ENCODE results near the gene PUS10.

PUS10 gene

GRCh38 chr2:60974652-60975051 lies 43.4 kb downstream of the PUS10 start:
- Mint-ChIP-seq H3K27me3 (no peaks in the 10 kb centered on the region), H3K4me1 (ENCODE audit: low read depth) (peaks cover 13% of the 10 kb centered on the region), H3K36me3 (ENCODE audit: low read depth) (no peaks in the 10 kb centered on the region), H3K27ac (no peak overlapping the region), H3K4me3 (no peak overlapping the region), H3K9me3 (no peaks in the 10 kb centered on the region)
- intact Hi-C loops (cut with micrococcal nuclease) = no loop called here

GRCh38 chr2:60973705-60974104 lies 44.4 kb downstream of the PUS10 start:
- no peak overlapping the region for H3K4me3 Mint-ChIP-seq
- H3K36me3 Mint-ChIP-seq (ENCODE audit: low read depth) = no peaks in the 10 kb centered on the region
- H3K4me1 Mint-ChIP-seq (ENCODE audit: low read depth) = peaks cover 5% of the 10 kb centered on the region
- H3K27me3 Mint-ChIP-seq = no peaks in the 10 kb centered on the region
- H3K27ac Mint-ChIP-seq = peak overlapping the region; percentile 43
- intact Hi-C loops (cut with micrococcal nuclease) = no loop called here
- H3K9me3 Mint-ChIP-seq = no peaks in the 10 kb centered on the region

- Mint-ChIP-seq H3K36me3 (ENCODE audit: low read depth) (no peaks in the 10 kb centered on the region), H3K9me3 (no peaks in the 10 kb centered on the region), H3K4me1 (ENCODE audit: low read depth) (no peaks in the 10 kb centered on the region), H3K4me3 (no peak overlapping the region), H3K27ac (peak overlapping the region; percentile 43), H3K27me3 (no peaks in the 10 kb centered on the region)
- intact Hi-C loops (cut with micrococcal nuclease) = no loop called here
Observed at GRCh38 chr2:60972889-60973656, 45.0 kb downstream of the PUS10 start.

GRCh38 chr2:60966507-60967405 lies 51.3 kb downstream of the PUS10 start:
- intact Hi-C loops (cut with micrococcal nuclease) = no loop called here
- H3K36me3 Mint-ChIP-seq (ENCODE audit: low read depth) = no peaks in the 10 kb centered on the region
- no peak overlapping the region for H3K27ac Mint-ChIP-seq
- no peak overlapping the region for H3K4me3 Mint-ChIP-seq
- no peaks in the 10 kb centered on the region for H3K9me3 Mint-ChIP-seq
- H3K4me1 Mint-ChIP-seq (ENCODE audit: low read depth) = peaks cover 5% of the 10 kb centered on the region
- no peaks in the 10 kb centered on the region for H3K27me3 Mint-ChIP-seq

GRCh38 chr2:60965499-60965785 lies 52.6 kb downstream of the PUS10 start:
- Mint-ChIP-seq H3K36me3 (ENCODE audit: low read depth) (no peaks in the 10 kb centered on the region), H3K4me3 (no peak overlapping the region), H3K27ac (no peak overlapping the region), H3K27me3 (no peaks in the 10 kb centered on the region), H3K9me3 (no peaks in the 10 kb centered on the region), H3K4me1 (ENCODE audit: low read depth) (peaks cover 5% of the 10 kb centered on the region)
- intact Hi-C loops (cut with micrococcal nuclease) = no loop called here

GRCh38 chr2:60964651-60965498 lies 53.2 kb downstream of the PUS10 start:
- Mint-ChIP-seq H3K36me3 (ENCODE audit: low read depth) (peaks cover 4% of the 10 kb centered on the region), H3K4me1 (ENCODE audit: low read depth) (peaks cover 5% of the 10 kb centered on the region), H3K27ac (no peak overlapping the region), H3K4me3 (no peak overlapping the region), H3K9me3 (no peaks in the 10 kb centered on the region), H3K27me3 (no peaks in the 10 kb centered on the region)
- intact Hi-C loops (cut with micrococcal nuclease) = no loop called here

- intact Hi-C loops (cut with micrococcal nuclease) = no loop called here
- Mint-ChIP-seq H3K4me1 (ENCODE audit: low read depth) (peaks cover 5% of the 10 kb centered on the region), H3K27ac (no peak overlapping the region), H3K4me3 (no peak overlapping the region), H3K27me3 (no peaks in the 10 kb centered on the region), H3K36me3 (ENCODE audit: low read depth) (peaks cover 12% of the 10 kb centered on the region), H3K9me3 (no peaks in the 10 kb centered on the region)
Observed at GRCh38 chr2:60963190-60963589, 54.9 kb downstream of the PUS10 start.

- peaks cover 12% of the 10 kb centered on the region for H3K36me3 Mint-ChIP-seq (ENCODE audit: low read depth)
- no peak overlapping the region for H3K27ac Mint-ChIP-seq
- peaks cover 5% of the 10 kb centered on the region for H3K4me1 Mint-ChIP-seq (ENCODE audit: low read depth)
- intact Hi-C loops (cut with micrococcal nuclease) = no loop called here
- H3K9me3 Mint-ChIP-seq = no peaks in the 10 kb centered on the region
- H3K4me3 Mint-ChIP-seq = no peak overlapping the region
- no peaks in the 10 kb centered on the region for H3K27me3 Mint-ChIP-seq
Observed at GRCh38 chr2:60962528-60962927, 55.5 kb downstream of the PUS10 start.

GRCh38 chr2:60961457-60961856 lies 56.6 kb downstream of the PUS10 start:
- H3K27ac Mint-ChIP-seq = no peak overlapping the region
- peaks cover 12% of the 10 kb centered on the region for H3K36me3 Mint-ChIP-seq (ENCODE audit: low read depth)
- peaks cover 3% of the 10 kb centered on the region for H3K4me1 Mint-ChIP-seq (ENCODE audit: low read depth)
- intact Hi-C loops (cut with micrococcal nuclease) = no loop called here
- no peaks in the 10 kb centered on the region for H3K27me3 Mint-ChIP-seq
- no peak overlapping the region for H3K4me3 Mint-ChIP-seq
- no peaks in the 10 kb centered on the region for H3K9me3 Mint-ChIP-seq

GRCh38 chr2:60960706-60961105 lies 57.3 kb downstream of the PUS10 start:
- H3K27ac Mint-ChIP-seq = no peak overlapping the region
- peaks cover 12% of the 10 kb centered on the region for H3K36me3 Mint-ChIP-seq (ENCODE audit: low read depth)
- intact Hi-C loops (cut with micrococcal nuclease) = no loop called here
- H3K9me3 Mint-ChIP-seq = no peaks in the 10 kb centered on the region
- no peaks in the 10 kb centered on the region for H3K4me1 Mint-ChIP-seq (ENCODE audit: low read depth)
- no peaks in the 10 kb centered on the region for H3K27me3 Mint-ChIP-seq
- no peak overlapping the region for H3K4me3 Mint-ChIP-seq

GRCh38 chr2:60959501-60959900 lies 58.6 kb downstream of the PUS10 start:
- Mint-ChIP-seq H3K27me3 (no peaks in the 10 kb centered on the region), H3K27ac (no peak overlapping the region), H3K9me3 (no peaks in the 10 kb centered on the region), H3K4me3 (no peak overlapping the region), H3K4me1 (ENCODE audit: low read depth) (no peaks in the 10 kb centered on the region), H3K36me3 (ENCODE audit: low read depth) (peaks cover 12% of the 10 kb centered on the region)
- intact Hi-C loops (cut with micrococcal nuclease) = no loop called here

GRCh38 chr2:60958800-60959199 lies 59.3 kb downstream of the PUS10 start:
- Mint-ChIP-seq H3K9me3 (no peaks in the 10 kb centered on the region), H3K4me3 (no peak overlapping the region), H3K27ac (no peak overlapping the region), H3K36me3 (ENCODE audit: low read depth) (peaks cover 15% of the 10 kb centered on the region), H3K4me1 (ENCODE audit: low read depth) (no peaks in the 10 kb centered on the region), H3K27me3 (no peaks in the 10 kb centered on the region)
- intact Hi-C loops (cut with micrococcal nuclease) = no loop called here

- no peak overlapping the region for H3K27ac Mint-ChIP-seq
- intact Hi-C loops (cut with micrococcal nuclease) = no loop called here
- H3K9me3 Mint-ChIP-seq = no peaks in the 10 kb centered on the region
- no peaks in the 10 kb centered on the region for H3K27me3 Mint-ChIP-seq
- H3K36me3 Mint-ChIP-seq (ENCODE audit: low read depth) = peaks cover 19% of the 10 kb centered on the region
- H3K4me3 Mint-ChIP-seq = no peak overlapping the region
- no peaks in the 10 kb centered on the region for H3K4me1 Mint-ChIP-seq (ENCODE audit: low read depth)
Observed at GRCh38 chr2:60958361-60958760, 59.7 kb downstream of the PUS10 start.

- Mint-ChIP-seq H3K36me3 (ENCODE audit: low read depth) (peaks cover 26% of the 10 kb centered on the region), H3K4me1 (ENCODE audit: low read depth) (no peaks in the 10 kb centered on the region), H3K4me3 (no peak overlapping the region), H3K27me3 (no peaks in the 10 kb centered on the region), H3K27ac (no peak overlapping the region), H3K9me3 (no peaks in the 10 kb centered on the region)
- intact Hi-C loops (cut with micrococcal nuclease) = no loop called here
Observed at GRCh38 chr2:60957643-60958042, 60.4 kb downstream of the PUS10 start.
